GM20431 (cell line): ENCODE data around the gene GFY.

ENCODE experiments used
- in situ Hi-C: fragments of 300-500 bp; cut with MseI, MboI; formaldehyde crosslinking; loops from one replicate; pipeline ENCODE4 v1.15.0; 2020; ENCODE audit warnings: low sequenced_read_pairs; ENCODE audit not compliant: unreplicated experiment

GFY gene

DNA sequence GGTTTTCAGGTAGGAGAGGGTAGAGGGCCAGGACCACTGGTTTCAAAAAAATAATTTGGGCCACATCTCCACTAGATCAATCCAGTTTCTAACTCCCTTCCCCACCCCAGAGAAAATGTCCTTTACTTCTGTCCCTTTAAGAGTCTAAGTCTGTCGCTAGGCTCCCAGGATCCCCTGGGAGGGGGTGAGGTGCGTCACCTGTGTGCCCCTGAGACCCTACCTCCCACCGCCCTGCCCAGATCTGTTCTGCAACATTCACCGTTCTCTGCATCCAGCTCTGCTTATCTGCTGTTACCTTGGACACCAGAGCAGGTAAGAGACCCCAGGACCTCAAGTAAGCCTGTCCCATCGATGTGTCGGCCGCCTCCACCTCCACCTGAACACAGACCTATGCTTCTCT, at the start of gene GFY:
GFY (plus strand) TSS at position 211 of the 400 bp plus-strand sequence. CDS start 1,043 bp downstream, outside the sequence.
- in situ Hi-C loops: no loop called here

GRCh38 chr19:49378512-49378911, 46.7 kb upstream of the GFY start:
- in situ Hi-C loops: no loop called here

DNA sequence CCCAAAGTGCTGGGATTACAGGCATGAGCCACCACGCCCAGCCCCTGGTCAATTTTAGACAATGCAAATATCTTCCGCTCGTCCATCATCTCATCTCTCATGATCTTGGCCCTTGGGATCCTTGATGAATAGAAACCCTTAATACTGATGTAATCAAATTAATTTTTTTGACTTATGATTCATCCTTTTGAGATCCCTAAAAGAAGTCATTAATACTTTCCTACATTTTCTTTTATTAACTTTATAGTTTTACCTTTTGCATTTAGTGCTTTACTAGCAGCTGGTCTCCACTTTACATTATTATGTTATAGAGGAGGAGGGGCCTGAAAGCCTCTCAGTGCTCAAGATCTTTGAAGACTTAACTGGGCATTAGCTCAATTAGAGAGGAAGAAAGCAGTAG, 44.8 kb upstream of the GFY start:
- in situ Hi-C loops: no loop called here

GRCh38 chr19:49382639-49383038, 42.5 kb upstream of the GFY start:
- in situ Hi-C loops: no loop called here

GRCh38 chr19:49383599-49383998, 41.6 kb upstream of the GFY start:
- in situ Hi-C loops: no loop called here

DNA sequence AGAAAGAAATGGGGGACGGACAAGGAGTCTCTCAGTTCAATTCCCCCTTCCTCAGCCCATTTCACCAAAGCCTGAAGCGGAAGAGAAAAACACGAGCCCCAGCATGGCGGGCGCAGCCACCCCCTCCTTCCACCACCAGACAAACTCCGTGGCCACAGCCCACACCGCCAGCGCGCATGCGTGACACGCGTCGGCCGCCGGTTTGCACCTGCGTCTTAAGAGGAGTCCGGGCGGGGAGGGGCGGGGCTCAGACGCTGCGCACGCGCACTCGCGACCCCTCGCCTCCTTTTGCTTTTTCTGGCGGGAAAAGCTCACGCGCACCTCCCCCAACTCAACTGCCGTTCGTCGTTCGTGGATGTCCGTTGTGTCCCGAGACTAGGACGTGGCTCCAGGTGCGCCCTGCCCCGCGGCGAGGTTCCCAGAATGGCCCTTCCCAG, 37.2 kb upstream of the GFY start, which contains the start of gene KASH5:
KASH5 (plus strand) TSS at position 314 of the 437 bp plus-strand sequence. CDS start 2,635 bp downstream, outside the sequence.
- in situ Hi-C loops: no loop called here

DNA sequence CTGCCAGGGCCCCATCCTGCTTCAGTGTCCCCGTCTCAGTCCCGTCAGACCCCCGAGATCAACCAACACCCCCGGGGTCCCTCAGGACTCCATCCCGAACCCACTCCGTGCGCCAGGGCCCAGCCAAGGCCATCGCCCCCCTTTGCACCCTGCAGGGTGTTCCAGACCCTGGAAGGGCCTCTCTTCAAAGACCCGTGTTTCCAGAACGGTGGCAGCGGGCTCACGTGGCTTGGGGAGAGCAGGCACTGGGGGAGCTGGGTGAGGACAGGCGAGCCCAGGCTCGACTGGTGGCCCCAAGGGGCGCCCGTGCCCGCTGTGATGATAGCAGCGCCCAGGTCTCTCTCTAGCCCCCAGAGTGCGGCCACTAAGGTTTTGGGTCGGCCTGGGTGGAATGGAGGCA, 35.8 kb upstream of the GFY start:
- in situ Hi-C loops: no loop called here

DNA sequence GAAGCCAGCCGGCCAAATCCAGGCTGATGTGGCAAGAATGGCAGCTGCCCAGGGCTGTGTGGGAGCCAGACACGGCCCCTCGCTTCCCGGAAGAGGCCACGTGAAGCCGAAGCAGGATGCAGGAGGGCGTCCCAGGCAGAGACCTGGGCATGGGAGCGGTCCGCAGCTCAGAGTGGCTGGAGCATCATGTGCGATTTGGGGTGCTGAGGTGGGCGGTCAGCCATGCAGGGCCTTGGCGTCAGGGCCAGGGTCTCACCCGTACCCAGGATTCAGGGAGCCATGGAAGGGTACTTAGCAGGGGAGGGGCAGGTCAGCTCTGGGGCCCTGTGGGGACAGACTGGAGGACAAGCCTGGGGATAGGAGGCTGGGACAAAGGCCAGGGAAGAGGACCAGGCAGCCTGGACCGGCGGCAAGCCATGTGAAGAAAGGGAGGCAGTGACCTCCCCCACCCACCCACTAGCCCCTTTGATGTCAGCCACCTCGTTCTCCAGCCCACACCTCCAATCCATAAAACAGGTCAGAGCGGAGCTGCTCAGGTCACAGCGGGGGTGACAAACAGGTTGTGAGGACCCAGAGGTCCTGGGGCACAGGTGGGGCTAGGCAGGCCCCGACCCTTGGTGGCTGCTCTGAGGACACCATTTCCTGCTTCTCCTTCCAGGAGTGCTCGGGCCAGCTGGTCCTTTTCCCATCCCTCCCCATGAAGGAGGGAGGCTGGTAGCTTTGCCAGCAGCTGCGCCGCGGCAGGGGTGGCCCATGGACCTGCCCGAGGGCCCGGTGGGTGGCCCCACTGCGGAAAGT, 34.9 kb upstream of the GFY start:
- in situ Hi-C loops: no loop called here

DNA sequence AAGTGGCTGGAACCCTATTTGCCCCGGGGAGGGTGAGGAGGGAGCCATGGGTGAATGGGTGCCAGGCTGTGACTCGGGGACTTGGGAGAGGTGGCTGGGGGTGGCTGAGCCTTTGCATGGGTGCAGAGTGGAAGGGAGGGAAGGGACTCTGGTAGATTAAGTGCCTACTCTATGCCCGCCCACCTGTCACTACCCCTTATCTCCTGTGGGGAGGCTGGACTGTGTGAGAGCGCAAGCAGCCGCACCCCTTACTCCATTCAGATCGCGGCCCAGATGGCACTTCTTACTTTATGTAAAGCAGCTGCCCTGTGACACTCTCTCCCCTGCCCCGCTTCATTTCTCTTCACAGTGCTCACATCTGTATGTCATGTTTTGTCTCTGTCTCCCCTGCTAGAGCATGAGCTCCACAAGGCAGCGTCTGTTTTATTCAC, 34.2 kb upstream of the GFY start:
- in situ Hi-C loops: no loop called here

DNA sequence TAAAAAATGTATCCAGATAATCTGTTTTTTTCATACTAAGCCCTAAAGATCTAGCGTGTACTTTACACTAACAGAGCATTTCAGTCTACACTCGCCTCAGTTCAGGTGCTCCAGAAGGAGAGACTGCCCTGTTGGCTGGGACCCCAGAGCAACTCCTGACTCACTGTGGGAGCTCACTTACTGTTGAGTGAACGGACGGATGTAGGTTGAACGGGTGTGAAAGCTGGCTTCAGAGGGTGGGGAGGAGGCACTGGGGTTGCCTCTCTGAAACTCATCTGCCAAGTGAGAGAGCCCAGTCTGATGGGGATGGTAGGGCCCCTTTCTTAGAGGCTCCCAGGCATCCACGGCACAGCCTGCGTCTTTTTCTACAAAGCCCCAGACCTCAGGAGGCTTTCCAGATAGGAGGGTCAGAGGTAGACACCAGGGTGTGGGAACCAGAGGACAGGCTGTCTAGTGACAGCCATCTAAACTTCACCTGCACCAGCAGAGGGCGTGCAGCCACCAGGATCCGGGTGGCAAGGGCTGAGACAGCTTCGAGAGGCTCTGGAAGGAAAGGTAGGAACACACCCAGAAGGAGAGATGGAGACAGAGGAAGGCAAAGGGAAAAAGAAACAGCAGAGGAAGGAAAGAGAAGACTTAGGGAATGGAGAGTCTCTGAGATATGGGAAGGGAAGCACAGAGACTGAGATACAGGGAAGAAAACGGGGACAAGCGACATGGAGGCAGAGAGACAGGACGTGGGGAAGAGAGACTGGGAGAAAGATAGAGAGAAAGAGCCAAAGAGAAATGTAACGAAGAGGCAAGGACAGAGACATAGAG, 33.4 kb upstream of the GFY start:
- in situ Hi-C loops: no loop called here

DNA sequence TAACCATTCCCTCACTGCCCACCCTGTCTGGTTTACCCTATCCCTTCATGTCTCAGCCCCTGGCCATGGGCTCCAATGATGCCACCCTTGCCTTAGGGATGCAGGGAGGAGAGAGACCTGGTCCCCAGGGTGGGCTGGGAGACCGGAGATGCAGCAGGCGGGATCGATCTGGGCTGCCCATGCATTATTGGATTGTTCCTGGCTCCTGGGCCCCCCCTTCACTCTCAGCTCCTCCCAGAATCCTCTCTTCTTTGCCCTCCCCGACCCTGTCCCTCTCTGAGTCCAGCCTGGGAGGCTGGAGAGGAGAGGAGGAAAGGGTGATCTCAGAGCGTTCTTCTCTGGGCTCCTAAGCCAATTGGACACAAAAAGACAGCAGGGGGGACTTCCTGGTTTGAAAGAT, 31.3 kb upstream of the GFY start:
- in situ Hi-C loops: no loop called here

DNA sequence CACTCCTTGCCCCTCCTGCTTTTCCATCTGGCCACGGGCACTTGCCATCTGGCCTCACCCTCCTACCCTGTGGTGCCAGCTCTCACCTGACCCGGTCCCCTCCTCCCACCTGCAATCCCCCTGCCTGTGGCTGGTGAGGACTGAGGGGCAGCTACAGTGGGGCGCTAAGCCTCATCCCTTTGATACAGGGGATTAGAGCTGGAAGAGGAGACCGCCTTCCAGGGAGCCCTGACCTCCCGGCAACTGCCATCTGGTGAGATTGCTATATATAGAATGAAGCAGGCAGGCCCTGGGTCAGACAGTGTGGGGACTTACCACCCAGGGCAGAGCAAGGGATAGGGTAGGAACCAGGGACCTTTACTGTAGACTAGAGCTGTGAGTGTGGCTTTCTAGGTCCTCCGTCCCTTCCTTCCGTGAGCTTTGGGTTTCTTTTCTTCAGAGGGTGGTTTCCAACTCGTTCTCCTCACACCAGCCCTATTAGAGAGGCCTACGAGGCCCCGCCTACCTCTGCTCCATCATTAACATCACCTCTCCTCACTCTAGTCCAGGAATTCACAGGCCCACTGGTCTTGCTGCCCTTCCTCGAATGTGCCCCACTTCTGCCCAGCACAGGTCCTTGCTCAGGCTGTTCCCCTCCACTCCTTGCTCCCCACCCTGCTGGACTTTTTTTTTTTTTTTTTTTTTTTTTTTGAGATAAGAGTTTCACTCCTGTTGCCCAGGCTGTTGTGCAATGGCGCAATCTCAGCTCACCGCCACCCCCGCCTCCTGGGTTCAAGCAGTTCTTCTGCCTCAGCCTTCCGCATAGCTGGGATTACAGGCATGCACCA, 29.4 kb upstream of the GFY start:
- in situ Hi-C loops: no loop called here

DNA sequence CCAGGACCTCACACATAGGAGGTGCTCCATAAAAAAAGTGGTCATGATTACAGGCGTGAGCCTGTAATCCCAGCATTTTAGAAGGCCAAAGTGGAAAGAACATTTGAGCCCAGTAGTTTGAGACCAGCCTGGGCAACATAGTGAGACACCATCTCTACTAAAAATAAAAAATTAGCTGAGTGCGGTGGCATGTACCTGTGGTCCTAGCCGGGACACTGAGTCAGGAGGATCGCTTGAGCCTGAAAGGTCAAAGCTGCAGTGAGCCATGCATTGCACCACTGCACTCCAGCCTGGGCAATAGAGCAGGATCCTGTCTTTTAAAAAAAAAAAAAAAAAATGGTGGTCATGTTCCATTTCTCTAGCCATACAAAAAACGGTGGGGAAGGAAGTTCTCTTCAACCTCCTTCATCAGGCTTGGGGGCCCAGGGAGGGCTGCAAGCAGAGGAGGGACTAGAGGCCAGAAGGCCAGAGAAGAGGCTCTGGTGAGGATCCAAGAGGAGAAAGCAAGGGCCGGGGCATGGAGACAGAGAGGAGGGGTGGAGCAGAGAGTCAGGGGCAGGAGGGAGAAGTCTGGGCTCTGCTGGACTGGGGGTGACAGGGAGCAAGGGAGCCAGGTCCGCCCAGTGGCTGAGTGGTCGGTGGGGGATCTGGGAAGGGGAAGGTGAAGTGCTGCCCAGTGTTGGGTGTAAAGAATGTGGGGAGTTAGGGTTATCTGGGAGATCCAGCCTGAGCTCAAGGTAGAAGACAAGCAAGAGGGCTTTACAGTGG, 28.3 kb upstream of the GFY start:
- in situ Hi-C loops: no loop called here

DNA sequence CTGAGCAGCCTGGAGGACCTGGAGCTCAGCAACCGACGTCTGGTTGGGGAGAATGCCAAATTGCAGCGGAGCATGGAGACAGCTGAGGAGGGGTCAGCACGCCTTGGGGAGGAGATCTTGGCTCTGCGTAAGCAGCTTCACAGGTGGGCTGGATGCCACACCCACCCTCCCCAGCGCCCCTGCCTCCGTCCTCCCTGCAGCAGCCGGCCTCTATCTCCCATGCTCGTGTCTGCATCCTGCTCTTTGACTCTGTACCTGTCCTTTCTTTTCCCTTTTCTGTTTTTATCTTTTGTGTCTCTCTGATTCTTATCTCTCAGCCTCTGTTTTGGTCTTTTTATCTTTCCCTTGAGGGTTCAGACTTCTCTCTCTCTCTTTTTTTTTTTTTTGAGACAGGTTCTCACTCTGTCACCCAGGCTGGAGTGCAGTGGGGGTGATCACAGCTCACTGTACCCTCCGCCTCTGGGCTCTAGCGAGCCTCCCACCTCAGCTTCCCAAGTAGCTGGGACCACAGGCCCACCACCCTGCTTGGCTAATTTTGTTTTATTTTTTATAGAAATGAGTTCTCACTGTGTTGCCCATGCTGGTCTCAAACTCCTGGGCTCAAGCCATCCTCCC, 27.1 kb upstream of the GFY start:
- in situ Hi-C loops: no loop called here

- in situ Hi-C loops: no loop called here
These were observed 26.3 kb upstream of the GFY start for GRCh38 chr19:49398931-49399330.

DNA sequence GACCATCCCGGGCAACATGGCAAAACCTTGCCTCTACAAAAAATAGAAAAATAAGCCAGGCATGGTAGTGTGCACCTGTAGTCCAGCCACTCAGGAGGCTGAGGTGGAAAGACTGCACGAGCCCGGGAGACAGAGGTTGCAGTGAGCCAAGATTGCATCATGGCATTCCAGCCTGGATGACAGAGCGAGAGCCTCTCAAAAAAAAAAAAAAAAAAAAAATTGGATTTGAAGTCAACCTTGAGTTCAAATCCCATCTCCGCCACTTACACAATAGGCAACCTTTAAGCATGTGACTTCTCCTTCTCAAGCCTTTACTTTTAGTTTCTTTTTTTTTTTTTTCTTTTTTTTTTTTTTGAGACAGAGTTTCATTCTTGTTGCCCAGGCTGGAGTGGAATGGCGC, 25.2 kb upstream of the GFY start:
- in situ Hi-C loops: no loop called here

GRCh38 chr19:49403404-49404187, 21.6 kb upstream of the GFY start:
- in situ Hi-C loops: no loop called here

GRCh38 chr19:49407079-49407478, 18.1 kb upstream of the GFY start:
- in situ Hi-C loops: no loop called here
